Fibroblast of skin of right quadriceps (primary cell): Measurements from ENCODE around the gene RLN1.
"Not testable (repeated sequence)": the region's sequence is repeated elsewhere in the genome, so short reads cannot be mapped to it uniquely, and the experiment has no call there.

Experiments used
- DNase-seq: peaks from one replicate; pipeline ENCODE4 v3.0.0-alpha.2; 2013

Gene RLN1

GRCh38 chr9:5338992-5339981, at the start of gene RLN1:
TSS of gene RLN1 (minus strand) at chr9:5339876. CDS start at chr9:5339746, 130 bp downstream.
- DNase-seq: not testable (repeated sequence)

- peak; percentile 90 for DNase-seq
Measured at GRCh38 chr9:5389109-5389732, 49.5 kb upstream of the RLN1 start.

GRCh38 chr9:5388026-5388819, 48.5 kb upstream of the RLN1 start:
- DNase-seq: peak; percentile 52

- no peak for DNase-seq
Measured at GRCh38 chr9:5384436-5384835, 44.8 kb upstream of the RLN1 start.

- DNase-seq: no peak
Measured at GRCh38 chr9:5382479-5382878, 42.8 kb upstream of the RLN1 start.

GRCh38 chr9:5375790-5376477, 36.3 kb upstream of the RLN1 start:
- no peak for DNase-seq

GRCh38 chr9:5375091-5375490, 35.4 kb upstream of the RLN1 start:
- no peak for DNase-seq

- peak; percentile 6 for DNase-seq
Measured at GRCh38 chr9:5364294-5365024, 24.8 kb upstream of the RLN1 start.

GRCh38 chr9:5361326-5362010, 21.8 kb upstream of the RLN1 start:
- no peak for DNase-seq

- no peak for DNase-seq
Measured at GRCh38 chr9:5360341-5360740, 20.7 kb upstream of the RLN1 start.

GRCh38 chr9:5357431-5358105, 17.9 kb upstream of the RLN1 start:
- no peak for DNase-seq

- DNase-seq: no peak
Measured at GRCh38 chr9:5355817-5356216, 16.1 kb upstream of the RLN1 start.

- DNase-seq: no peak
Measured at GRCh38 chr9:5355226-5355625, 15.6 kb upstream of the RLN1 start.

GRCh38 chr9:5354184-5354583, 14.5 kb upstream of the RLN1 start:
- no peak for DNase-seq

GRCh38 chr9:5352637-5353248, 13.1 kb upstream of the RLN1 start:
- no peak for DNase-seq

GRCh38 chr9:5336688-5337087, 3.0 kb downstream of the RLN1 start:
- no peak for DNase-seq

- DNase-seq: not testable (repeated sequence)
Measured at GRCh38 chr9:5331276-5331675, 8.4 kb downstream of the RLN1 start.

- peak; percentile 5 for DNase-seq
Measured at GRCh38 chr9:5326893-5327548, 12.7 kb downstream of the RLN1 start.

GRCh38 chr9:5326187-5326586, 13.5 kb downstream of the RLN1 start:
- no peak for DNase-seq

- DNase-seq: not testable (repeated sequence)
Measured at GRCh38 chr9:5321601-5322000, 18.1 kb downstream of the RLN1 start.
